ENCODE measurements around the gene ARMCX1.
"Not testable (repeated sequence)": the region's sequence is repeated elsewhere in the genome, so short reads cannot be mapped to it uniquely, and the experiment has no call there.

ARMCX1 gene

GRCh38 chrX:101550362-101550750, at the start of gene ARMCX1:
ARMCX1 (plus strand) TSS chrX:101550547; CDS start chrX:101552931, 2,384 bp downstream.
- peak within 1 kb of the TSS; percentile 53 for H3K27ac ChIP-seq (ENCODE audit: low read depth, low read length)
- H3K4me1 ChIP-seq (ENCODE audit: insufficient read depth, low read length) = no peaks in the 10 kb centered on the region
- H3K36me3 ChIP-seq (ENCODE audit: insufficient read depth, low read length) = peaks cover 5% of the 10 kb centered on the region
- H3K27me3 ChIP-seq (ENCODE audit: control insufficient read depth in 1 of 2, insufficient read depth in 2 of 2, low read length in 2 of 2) = no peaks in the 10 kb centered on the region
- no peaks in the 10 kb centered on the region for H3K9me3 ChIP-seq (ENCODE audit: low read length)
- peak within 1 kb of the TSS; percentile 61 for H3K9ac ChIP-seq (ENCODE audit: low read length)
- H3K4me3 ChIP-seq (ENCODE audit: low read depth in 1 of 2, low read length in 2 of 2) = peak within 1 kb of the TSS; percentile 29 to 76

- not testable (repeated sequence) for H3K4me1 ChIP-seq (ENCODE audit: insufficient read depth, low read length); H3K36me3 ChIP-seq (ENCODE audit: insufficient read depth, low read length); H3K27me3 ChIP-seq (ENCODE audit: control insufficient read depth in 1 of 2, insufficient read depth in 2 of 2, low read length in 2 of 2); H3K27ac ChIP-seq (ENCODE audit: low read depth, low read length); H3K4me3 ChIP-seq (ENCODE audit: low read depth in 1 of 2, low read length in 2 of 2); H3K9ac ChIP-seq (ENCODE audit: low read length); H3K9me3 ChIP-seq (ENCODE audit: low read length)
Measured at GRCh38 chrX:101502929-101503328, 47.4 kb upstream of the ARMCX1 start.

GRCh38 chrX:101507372-101507771, 43.0 kb upstream of the ARMCX1 start:
- H3K4me3 ChIP-seq (ENCODE audit: low read depth in 1 of 2, low read length in 2 of 2) = no peak overlapping the region
- no peak overlapping the region for H3K27ac ChIP-seq (ENCODE audit: low read depth, low read length)
- no peaks in the 10 kb centered on the region for H3K27me3 ChIP-seq (ENCODE audit: control insufficient read depth in 1 of 2, insufficient read depth in 2 of 2, low read length in 2 of 2)
- peaks cover 6% of the 10 kb centered on the region for H3K36me3 ChIP-seq (ENCODE audit: insufficient read depth, low read length)
- H3K9me3 ChIP-seq (ENCODE audit: low read length) = no peaks in the 10 kb centered on the region
- no peaks in the 10 kb centered on the region for H3K4me1 ChIP-seq (ENCODE audit: insufficient read depth, low read length)
- H3K9ac ChIP-seq (ENCODE audit: low read length) = no peak overlapping the region

- Histone ChIP-seq H3K4me3 (ENCODE audit: low read depth in 1 of 2, low read length in 2 of 2) (no peak overlapping the region), H3K9me3 (ENCODE audit: low read length) (no peaks in the 10 kb centered on the region), H3K9ac (ENCODE audit: low read length) (no peak overlapping the region), H3K27ac (ENCODE audit: low read depth, low read length) (no peak overlapping the region), H3K27me3 (ENCODE audit: control insufficient read depth in 1 of 2, insufficient read depth in 2 of 2, low read length in 2 of 2) (no peaks in the 10 kb centered on the region), H3K4me1 (ENCODE audit: insufficient read depth, low read length) (no peaks in the 10 kb centered on the region), H3K36me3 (ENCODE audit: insufficient read depth, low read length) (peaks cover 6% of the 10 kb centered on the region)
Measured at GRCh38 chrX:101507986-101508385, 42.4 kb upstream of the ARMCX1 start.

- Histone ChIP-seq H3K27ac (ENCODE audit: low read depth, low read length) (no peak overlapping the region), H3K4me1 (ENCODE audit: insufficient read depth, low read length) (no peaks in the 10 kb centered on the region), H3K4me3 (ENCODE audit: low read depth in 1 of 2, low read length in 2 of 2) (no peak overlapping the region), H3K27me3 (ENCODE audit: control insufficient read depth in 1 of 2, insufficient read depth in 2 of 2, low read length in 2 of 2) (no peaks in the 10 kb centered on the region), H3K9me3 (ENCODE audit: low read length) (no peaks in the 10 kb centered on the region), H3K36me3 (ENCODE audit: insufficient read depth, low read length) (no peaks in the 10 kb centered on the region), H3K9ac (ENCODE audit: low read length) (no peak overlapping the region)
Measured at GRCh38 chrX:101530944-101531343, 19.4 kb upstream of the ARMCX1 start.

- H3K27ac ChIP-seq (ENCODE audit: low read depth, low read length) = no peak overlapping the region
- no peaks in the 10 kb centered on the region for H3K4me1 ChIP-seq (ENCODE audit: insufficient read depth, low read length)
- peaks cover 0 to 3% of the 10 kb centered on the region in 2 donors for H3K27me3 ChIP-seq (ENCODE audit: control insufficient read depth in 1 of 2, insufficient read depth in 2 of 2, low read length in 2 of 2)
- no peaks in the 10 kb centered on the region for H3K36me3 ChIP-seq (ENCODE audit: insufficient read depth, low read length)
- H3K4me3 ChIP-seq (ENCODE audit: low read depth in 1 of 2, low read length in 2 of 2) = no peak overlapping the region
- H3K9me3 ChIP-seq (ENCODE audit: low read length) = no peaks in the 10 kb centered on the region
- no peak overlapping the region for H3K9ac ChIP-seq (ENCODE audit: low read length)
Measured at GRCh38 chrX:101539116-101539515, 11.2 kb upstream of the ARMCX1 start.

- Histone ChIP-seq H3K27ac (ENCODE audit: low read depth, low read length) (peak overlapping the region; percentile 53), H3K9me3 (ENCODE audit: low read length) (no peaks in the 10 kb centered on the region), H3K9ac (ENCODE audit: low read length) (peak overlapping the region; percentile 50), H3K4me3 (ENCODE audit: low read depth in 1 of 2, low read length in 2 of 2) (peak overlapping the region; percentile 29 to 76), H3K27me3 (ENCODE audit: control insufficient read depth in 1 of 2, insufficient read depth in 2 of 2, low read length in 2 of 2) (no peaks in the 10 kb centered on the region), H3K36me3 (ENCODE audit: insufficient read depth, low read length) (peaks cover 5% of the 10 kb centered on the region), H3K4me1 (ENCODE audit: insufficient read depth, low read length) (no peaks in the 10 kb centered on the region)
Measured at GRCh38 chrX:101550751-101551379, 518 bp downstream of the ARMCX1 start.

GRCh38 chrX:101551380-101551767, 1.0 kb downstream of the ARMCX1 start:
- Histone ChIP-seq H3K9me3 (ENCODE audit: low read length) (no peaks in the 10 kb centered on the region), H3K27ac (ENCODE audit: low read depth, low read length) (no peak overlapping the region), H3K9ac (ENCODE audit: low read length) (peak overlapping the region; percentile 61), H3K27me3 (ENCODE audit: control insufficient read depth in 1 of 2, insufficient read depth in 2 of 2, low read length in 2 of 2) (no peaks in the 10 kb centered on the region), H3K4me1 (ENCODE audit: insufficient read depth, low read length) (no peaks in the 10 kb centered on the region), H3K36me3 (ENCODE audit: insufficient read depth, low read length) (peaks cover 5% of the 10 kb centered on the region), H3K4me3 (ENCODE audit: low read depth in 1 of 2, low read length in 2 of 2) (peak overlapping the region; percentile 29 to 76)

GRCh38 chrX:101552714-101553113, 2.4 kb downstream of the ARMCX1 start:
- Histone ChIP-seq H3K27me3 (ENCODE audit: control insufficient read depth in 1 of 2, insufficient read depth in 2 of 2, low read length in 2 of 2) (no peaks in the 10 kb centered on the region), H3K4me3 (ENCODE audit: low read depth in 1 of 2, low read length in 2 of 2) (no peak overlapping the region), H3K9me3 (ENCODE audit: low read length) (no peaks in the 10 kb centered on the region), H3K9ac (ENCODE audit: low read length) (no peak overlapping the region), H3K27ac (ENCODE audit: low read depth, low read length) (no peak overlapping the region), H3K36me3 (ENCODE audit: insufficient read depth, low read length) (peaks cover 5% of the 10 kb centered on the region), H3K4me1 (ENCODE audit: insufficient read depth, low read length) (no peaks in the 10 kb centered on the region)

GRCh38 chrX:101564651-101565050, 14.3 kb downstream of the ARMCX1 start:
- H3K4me3 ChIP-seq (ENCODE audit: low read depth in 1 of 2, low read length in 2 of 2) = no peak overlapping the region
- H3K36me3 ChIP-seq (ENCODE audit: insufficient read depth, low read length) = no peaks in the 10 kb centered on the region
- H3K4me1 ChIP-seq (ENCODE audit: insufficient read depth, low read length) = no peaks in the 10 kb centered on the region
- H3K27me3 ChIP-seq (ENCODE audit: control insufficient read depth in 1 of 2, insufficient read depth in 2 of 2, low read length in 2 of 2) = no peaks in the 10 kb centered on the region
- H3K27ac ChIP-seq (ENCODE audit: low read depth, low read length) = no peak overlapping the region
- H3K9ac ChIP-seq (ENCODE audit: low read length) = no peak overlapping the region
- no peaks in the 10 kb centered on the region for H3K9me3 ChIP-seq (ENCODE audit: low read length)

- peaks cover 5 to 13% of the 10 kb centered on the region in 2 donors for H3K27me3 ChIP-seq (ENCODE audit: control insufficient read depth in 1 of 2, insufficient read depth in 2 of 2, low read length in 2 of 2)
- H3K9ac ChIP-seq (ENCODE audit: low read length) = no peak overlapping the region
- no peak overlapping the region for H3K4me3 ChIP-seq (ENCODE audit: low read depth in 1 of 2, low read length in 2 of 2)
- H3K9me3 ChIP-seq (ENCODE audit: low read length) = no peaks in the 10 kb centered on the region
- H3K4me1 ChIP-seq (ENCODE audit: insufficient read depth, low read length) = no peaks in the 10 kb centered on the region
- no peak overlapping the region for H3K27ac ChIP-seq (ENCODE audit: low read depth, low read length)
- no peaks in the 10 kb centered on the region for H3K36me3 ChIP-seq (ENCODE audit: insufficient read depth, low read length)
Measured at GRCh38 chrX:101595739-101596419, 45.5 kb downstream of the ARMCX1 start.

GRCh38 chrX:101599592-101599991, 49.2 kb downstream of the ARMCX1 start:
- not testable (repeated sequence) for H3K9ac ChIP-seq (ENCODE audit: low read length)

More at GRCh38 chrX:101599592-101599991, 49.2 kb downstream of the ARMCX1 start:
- H3K4me3 ChIP-seq (ENCODE audit: low read depth in 1 of 2, low read length in 2 of 2); H3K9me3 ChIP-seq (ENCODE audit: low read length); H3K36me3 ChIP-seq (ENCODE audit: insufficient read depth, low read length); H3K4me1 ChIP-seq (ENCODE audit: insufficient read depth, low read length); H3K27me3 ChIP-seq (ENCODE audit: control insufficient read depth in 1 of 2, insufficient read depth in 2 of 2, low read length in 2 of 2); H3K27ac ChIP-seq (ENCODE audit: low read depth, low read length): not testable (repeated sequence)
